NCI-H1048 (cell line): ENCODE results near the gene GRK5.

Source experiments
- DNase-seq: peaks from one replicate; lab custom pipeline; 2025; lab: John Stamatoyannopoulos, UW

Gene GRK5

DNA sequence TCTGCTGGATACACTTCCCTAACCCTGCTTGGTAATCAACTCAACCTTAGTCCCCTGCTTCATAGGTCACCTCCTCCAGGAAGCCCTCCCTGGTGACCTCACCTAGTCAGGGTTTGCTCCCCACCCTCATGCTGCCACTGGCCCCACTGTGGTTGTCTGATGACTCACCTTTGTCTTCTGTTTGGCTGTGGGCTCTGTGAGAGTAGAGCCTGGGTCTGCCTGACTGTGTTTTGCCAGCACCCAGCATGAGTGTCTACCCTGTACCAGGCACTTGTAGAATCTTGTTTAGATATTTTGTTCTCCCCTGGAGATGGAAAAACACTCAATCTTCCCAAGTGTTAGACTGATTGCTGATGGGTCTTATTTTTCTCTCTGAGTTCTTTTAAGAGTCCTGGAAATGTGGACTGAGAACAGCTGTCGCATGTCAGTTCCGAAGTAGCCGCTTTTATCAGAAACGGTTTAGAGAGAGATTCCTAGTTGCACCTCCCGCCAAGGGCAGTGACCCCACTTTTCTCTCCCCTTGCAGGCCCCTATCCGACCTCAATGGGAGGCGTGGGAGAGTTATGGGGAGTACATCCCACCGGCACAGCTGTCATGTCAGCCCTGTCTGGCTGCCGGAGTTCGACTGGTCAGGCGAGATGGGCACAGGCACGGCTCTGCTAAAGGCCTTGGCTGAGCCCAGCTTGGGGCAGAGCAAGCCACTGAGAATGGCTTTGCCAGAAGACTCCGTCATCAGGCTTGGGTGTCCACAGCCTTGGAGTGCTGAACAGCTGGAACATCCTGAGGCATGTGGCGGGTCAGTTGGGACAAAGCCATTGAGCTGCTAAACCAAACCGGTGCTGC, 134.3 kb downstream of the GRK5 start:
- DNase-seq: no peak

DNA sequence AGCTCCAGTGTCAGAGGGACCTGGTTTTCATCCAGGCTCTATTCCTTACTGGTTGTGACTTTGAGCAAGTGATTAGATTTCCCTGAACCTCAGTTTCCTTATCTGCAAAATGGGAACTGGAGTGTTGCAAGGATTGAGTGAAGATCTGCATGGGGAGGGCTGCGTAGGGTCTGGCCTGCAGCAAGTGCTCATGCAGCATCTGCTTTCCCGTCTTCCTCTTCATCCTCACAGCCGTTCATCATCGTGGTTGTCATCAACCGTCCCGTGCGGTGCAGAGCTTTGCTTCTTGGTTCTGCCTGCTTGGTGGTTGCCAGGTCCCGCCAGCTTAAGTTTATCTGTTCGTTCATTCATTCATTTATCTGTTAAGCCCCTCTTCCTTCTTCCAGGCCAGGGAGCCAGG, 135.0 kb downstream of the GRK5 start:
- DNase-seq: no peak

DNA sequence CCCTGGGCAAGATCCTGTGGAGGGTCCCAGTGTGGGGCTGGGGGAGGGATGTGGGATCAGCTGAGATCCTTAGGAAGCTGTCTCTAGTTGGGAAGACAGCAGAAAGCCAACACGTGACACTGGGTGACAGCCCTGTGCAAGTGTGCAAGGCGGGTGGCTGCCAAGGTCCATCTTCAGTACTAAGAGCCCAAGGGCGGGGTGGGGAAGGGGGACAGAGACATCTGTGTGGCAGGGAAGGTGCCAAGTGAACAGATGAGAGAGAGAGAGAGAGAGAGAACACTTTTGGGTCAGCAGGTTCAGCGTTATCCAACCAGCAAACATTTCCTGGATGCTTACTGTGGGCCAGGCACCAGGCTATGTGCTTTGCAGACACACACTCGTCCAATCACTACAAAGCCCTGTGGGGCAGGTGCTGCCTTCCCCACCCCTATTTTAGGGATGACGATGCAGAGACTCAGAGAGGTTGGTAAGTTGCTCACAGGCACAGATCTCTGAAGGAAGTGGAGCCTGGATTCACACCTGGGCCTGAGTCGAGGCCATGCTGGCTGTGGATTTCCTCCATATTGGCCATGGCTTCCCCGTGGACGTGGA, 135.7 kb downstream of the GRK5 start:
- no peak for DNase-seq

DNA sequence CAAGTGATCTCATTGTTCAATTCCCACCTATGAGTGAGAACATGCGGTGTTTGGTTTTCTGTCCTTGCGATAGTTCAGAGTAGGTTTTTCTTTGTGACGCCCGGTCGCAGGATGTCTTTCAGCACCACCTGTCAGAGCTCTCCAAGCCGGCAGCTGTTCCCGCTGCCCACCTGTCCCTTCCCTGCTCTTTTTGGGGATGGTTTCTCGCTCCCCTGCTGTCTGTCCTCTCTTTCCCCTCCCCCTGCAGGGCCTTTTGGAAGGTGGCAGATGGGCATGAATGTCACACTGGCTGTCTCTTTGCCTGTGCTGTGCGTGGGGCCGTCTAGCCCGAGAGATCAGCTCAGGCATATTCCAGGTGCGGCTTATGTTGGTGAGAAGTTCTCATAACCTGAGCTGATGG, 137.0 kb downstream of the GRK5 start:
- no peak for DNase-seq

DNA sequence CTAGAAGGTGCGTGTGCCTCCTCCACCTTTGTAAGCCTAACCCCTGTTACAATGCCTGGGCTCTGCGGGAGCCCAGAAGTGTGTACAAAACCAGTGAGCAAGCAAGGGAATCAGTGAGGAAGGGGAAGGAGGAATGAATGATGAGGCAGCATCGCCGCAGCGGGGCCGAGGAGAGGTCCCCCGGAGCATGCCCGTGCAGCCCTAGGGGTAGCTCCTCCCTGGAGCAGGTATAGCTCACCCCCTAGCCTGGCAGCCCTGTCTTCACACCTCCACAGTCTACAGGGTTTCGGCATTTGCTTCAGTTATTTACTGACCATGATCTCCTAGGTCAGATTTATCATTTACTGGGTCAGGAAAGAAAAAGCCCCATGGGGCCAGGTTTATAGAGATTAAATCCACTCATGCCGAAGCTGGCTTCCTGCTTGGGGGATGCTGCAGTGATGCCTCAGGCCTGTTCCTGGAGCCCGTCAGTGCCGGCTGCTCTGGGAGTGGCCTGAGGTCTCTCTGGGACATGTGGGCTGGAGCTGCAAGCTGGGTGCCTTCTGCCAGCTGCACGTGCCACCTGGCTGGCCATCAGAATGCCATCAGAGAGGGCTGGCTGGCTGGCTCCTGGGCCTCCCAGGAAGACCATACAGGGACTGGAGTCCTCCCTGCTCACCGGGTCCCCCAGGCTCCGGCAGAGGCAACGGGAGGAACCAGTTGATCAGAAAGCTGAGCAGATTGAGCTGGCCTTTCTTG, 138.9 kb downstream of the GRK5 start:
- DNase-seq: no peak

DNA sequence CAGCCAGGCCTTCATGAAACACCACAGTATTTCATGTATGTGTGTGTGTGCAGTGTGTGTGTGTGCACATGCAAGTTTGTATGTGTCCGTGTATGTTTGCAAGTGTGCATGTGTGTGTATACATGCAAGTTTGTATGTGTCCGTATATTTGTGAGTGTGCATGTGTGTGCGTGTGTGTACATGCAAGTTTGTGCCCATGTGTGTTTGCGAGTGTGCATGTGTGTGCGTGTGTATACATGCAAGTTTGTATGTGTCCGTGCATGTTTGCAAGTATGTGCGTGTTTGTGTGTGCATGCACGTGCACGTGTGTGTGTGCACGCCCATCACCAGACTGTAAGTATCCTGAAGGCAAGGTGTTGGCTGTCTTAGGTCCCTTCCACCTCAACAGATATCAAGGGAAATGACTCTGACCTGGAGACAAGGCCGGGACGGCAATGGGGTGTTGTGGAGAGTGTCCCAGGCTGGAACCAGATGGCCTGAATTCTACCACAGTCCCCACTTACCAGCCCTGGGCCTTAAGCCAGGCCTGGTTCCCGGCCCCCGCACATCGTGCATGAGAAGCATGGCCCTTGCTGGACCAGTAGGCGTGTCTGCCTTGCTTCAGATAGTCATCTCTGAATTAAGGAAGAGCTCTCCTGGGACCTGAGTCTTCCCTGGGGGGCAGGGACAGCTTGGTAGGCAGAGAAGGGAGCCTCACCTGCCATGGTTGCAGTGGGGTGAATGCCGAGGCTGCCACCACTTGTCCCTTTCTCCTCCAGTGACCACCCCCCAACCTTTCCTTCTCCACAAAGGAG, 140.0 kb downstream of the GRK5 start:
- no peak for DNase-seq

DNA sequence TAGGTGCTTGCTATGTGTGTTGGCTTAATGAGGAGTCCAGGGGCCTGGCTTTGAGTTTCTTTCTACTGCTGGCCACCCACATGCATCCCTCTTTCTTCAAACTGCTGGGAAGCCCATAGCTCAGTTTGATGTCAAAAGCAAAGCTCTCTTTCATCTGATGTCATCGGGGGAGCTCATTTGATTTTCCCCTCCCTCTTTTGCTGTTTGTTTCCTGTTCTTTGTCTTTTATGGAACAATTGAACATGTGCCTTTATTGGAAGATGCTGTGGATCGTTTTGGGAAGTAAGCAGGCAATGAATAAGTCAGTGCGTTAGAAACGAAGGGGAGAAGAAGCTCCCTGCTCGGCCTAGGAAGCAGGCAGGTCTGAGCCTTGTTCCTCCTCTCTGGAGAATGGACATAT, 140.7 kb downstream of the GRK5 start:
- DNase-seq: no peak

DNA sequence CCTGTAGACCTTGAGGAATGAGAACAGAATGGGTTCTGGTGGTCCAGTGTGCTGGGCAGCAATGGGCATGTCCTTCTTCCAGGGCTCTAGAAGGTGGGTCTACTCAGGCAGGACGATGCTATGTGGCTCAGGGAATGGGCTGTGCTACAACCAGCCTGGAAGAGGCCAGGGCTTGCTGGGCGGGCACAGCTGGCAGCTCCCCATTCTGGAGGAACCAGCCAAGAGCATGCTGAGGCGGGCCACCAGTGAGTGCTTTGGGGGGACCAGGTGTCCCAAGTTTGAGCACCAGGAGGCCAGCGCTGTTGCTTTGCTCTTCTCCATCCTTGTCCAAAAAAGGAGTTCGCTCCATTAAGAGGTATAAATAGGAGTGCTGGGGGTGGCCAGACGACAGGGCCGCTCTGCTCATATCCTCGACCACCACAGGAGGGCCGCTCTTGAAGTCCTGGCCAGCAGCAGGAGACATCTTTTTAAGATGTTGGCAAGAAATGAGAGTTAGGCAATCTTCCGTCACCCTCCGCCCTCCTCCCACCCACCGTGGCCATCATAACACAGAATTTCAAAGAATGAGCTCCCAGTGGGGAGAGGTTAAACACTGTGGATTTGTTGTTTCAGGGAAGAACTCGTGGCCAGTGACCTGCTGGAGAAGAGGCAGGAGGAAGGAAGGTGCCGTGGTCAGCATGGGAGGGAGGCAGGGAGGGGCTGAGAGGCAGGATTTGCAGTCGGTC, 141.3 kb downstream of the GRK5 start:
- no peak for DNase-seq

DNA sequence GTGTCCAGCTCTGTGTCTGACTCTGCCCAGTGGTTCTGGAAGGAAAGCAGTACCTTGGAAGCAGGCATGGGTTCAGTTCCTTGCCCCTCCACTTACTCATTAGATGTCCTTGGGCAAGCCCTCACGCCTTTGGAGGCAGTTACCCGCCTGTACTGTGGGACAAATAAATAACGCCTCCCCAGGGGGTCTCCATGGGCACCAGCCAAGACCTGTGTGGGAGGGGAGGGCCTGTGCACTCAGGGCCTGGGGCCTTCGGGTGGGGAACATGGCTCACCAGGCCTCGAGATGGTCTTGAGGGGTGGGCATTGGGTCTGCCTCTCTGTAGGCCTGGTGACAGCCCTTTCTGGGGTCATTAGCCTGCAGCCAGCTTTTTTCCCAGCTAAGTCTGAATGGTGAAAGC, 142.0 kb downstream of the GRK5 start:
- DNase-seq: no peak

DNA sequence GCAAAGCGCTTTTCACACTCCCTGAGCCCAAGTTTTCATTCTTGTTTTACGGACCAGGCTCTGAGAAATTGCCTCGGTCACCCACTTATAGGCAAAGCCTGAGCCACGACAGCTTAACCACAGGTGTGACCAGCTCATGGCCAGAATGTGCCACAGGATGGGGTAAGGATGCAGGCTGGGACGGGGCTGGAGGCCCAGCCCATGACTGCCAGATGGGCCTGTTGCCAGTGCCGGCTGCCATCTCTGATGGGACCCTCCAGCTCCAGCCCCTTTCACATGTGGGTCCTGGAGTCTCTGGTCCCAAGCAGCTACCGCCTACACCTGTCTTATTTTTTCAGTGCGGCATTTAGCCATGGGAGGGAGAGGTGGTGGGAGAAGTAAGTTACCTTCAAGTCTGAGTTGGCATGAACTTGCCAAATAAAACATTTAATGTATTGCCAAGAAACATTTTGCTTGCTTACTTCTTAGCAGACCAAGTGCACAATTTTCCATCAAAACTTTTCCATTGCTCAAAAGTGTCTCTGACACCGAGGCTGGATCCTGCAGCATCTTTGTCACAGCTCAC, 142.6 kb downstream of the GRK5 start:
- no peak for DNase-seq

DNA sequence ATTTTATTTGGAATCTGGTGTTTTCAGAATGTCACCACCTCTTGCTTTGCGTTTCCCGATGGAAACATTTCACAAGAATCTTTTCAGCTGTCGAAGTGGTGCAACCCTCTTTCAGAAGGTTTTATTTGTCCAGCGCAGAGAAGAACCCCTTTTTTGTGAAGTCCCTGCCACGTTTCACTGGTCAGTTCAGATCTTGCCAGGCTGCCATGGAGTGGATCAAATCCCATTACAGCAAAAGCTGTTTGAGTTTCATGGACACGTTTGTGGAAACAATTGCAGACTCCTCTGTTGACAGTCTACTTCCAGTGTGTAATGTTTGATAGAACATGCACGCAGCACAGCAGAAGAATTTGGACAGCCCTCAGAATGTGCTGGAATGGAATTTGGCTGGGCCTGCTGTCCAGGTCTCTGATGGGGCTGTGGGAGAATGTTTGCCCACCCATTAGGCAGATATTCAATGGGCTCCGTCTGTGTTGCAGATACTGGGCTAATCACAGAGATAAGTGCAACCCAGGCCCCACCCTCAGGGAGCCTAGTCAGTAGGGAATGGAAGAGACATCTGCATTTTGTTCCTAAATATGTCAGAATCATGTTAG, 143.2 kb downstream of the GRK5 start:
- no peak for DNase-seq

DNA sequence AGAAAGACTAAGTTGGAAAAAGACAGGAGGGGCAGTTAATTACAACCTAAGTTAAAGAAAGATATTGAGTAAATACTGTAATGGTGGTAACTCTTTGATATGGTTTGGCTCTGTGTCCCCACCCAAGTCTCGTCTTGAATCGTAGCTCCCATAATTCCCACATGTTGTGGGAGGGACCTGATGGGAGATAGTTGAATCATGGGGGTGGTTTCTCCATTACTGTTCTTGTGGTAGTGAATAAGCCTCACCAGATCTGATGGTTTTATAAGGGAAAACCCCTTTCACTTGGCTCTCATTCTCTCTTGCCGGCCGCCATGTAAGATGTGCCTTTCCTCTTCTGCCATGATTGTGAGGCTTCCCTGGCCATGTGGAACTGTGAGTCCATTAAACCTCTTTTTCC, 143.8 kb downstream of the GRK5 start:
- no peak for DNase-seq

DNA sequence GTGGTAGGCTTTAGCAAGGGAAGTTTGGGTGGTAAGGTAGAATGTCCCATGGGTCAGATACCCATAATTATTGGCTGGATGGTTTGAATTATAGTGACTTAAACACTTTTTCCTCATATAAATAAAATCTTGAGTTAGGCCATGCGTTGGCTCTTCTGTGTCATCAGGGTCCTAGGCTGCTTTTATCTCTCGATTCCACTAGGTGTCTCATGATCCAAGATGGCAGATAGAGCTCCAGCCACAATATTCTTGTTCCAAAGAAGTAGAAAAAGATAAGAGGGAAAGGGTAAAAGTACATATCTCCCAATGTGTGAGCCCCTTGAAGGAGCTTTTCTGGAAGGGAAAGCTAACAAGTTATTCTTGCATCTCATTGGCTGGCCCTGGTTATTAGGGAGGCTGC, 144.7 kb downstream of the GRK5 start:
- no peak for DNase-seq

DNA sequence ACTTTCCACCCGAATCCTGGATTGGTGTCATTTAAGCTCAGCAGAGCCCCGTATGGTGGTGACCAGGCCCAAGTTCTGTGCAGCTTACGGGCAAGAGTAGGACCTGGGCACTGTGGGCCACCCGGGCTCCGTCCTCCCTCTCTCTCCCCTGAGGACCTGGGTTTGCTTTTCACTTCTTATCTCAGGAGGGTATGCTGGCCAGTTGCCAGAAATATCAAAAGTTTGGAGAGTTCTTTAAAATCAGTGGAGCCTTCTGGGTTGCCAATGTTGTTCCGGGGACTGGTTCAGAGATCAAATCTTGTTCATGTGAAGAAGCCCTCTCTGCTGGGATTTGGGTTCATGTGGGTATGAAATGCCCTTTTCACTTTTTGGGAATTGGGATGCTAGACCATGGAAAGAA, 145.4 kb downstream of the GRK5 start:
- no peak for DNase-seq

DNA sequence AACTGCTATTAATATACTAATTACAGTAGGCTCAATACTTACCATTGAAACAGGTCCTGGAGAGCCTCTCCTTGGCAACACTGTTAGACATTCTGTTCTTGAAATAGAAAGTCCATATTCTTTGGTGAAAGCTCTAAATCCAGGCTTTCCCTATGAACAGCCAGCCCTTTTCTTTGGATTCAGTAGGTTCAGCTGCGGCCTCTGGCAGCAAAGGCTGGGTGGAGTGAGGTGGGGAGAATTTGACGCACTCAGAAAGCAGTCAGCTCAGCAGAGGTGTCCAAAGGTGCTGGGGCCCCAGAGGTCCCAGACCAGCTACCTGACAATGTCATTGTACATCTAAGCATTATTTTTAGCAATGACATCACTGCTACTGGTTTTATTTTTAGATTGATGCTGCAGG, 146.1 kb downstream of the GRK5 start:
- no peak for DNase-seq

DNA sequence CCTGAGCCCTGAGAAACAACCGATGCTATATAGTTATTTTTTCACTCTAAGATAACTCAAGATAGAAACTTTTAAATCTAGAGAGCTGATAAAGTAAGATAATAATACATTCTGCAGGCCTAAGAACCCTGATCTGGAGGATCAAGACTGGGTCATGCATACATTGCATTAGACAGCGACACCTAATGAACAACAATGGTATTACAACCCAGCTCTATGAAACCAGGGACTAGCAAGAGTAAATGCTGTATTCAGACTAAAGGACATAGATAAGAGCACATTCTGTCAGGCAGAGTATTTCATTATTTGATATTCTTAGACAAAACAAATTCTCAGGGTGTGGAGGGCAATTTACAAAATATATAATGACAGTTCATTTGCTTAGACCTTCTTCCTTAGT, 148.6 kb downstream of the GRK5 start:
- DNase-seq: no peak

DNA sequence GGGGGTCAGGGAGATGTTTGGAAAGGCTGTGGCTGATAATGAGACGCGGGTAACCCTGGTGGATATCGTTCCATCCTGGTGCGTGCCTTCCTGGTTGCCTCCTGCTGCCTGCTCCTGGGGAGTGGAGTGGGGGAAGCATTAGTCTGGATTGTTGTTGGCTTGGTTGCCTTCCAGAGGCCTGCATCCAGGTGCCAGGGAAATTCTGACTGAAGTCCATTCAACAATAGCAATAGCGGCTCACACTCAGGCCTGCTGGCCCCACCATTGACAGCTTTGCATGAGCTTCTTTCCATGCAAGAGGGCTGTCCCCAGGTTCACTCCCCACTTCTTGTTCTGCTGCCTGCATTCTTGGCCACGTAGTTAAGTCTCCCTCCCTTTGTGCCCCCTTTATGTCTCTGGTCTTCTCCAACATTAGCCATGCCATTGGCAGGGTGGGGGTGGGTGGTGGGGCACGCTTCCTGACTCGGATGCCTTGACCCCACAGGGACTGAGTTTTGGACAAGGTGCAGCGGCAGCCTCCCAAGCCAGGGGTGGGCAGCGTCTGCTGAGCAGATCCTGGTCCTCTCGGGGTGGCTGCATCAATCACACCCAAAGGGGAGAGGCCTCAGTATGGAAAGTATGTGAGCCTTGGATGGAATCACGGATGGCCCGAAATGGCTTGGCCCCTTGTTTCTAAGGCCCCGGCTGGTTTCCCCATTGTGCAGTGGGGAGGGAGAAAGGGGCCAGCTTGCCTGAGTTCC, 150.2 kb downstream of the GRK5 start:
- DNase-seq: no peak

DNA sequence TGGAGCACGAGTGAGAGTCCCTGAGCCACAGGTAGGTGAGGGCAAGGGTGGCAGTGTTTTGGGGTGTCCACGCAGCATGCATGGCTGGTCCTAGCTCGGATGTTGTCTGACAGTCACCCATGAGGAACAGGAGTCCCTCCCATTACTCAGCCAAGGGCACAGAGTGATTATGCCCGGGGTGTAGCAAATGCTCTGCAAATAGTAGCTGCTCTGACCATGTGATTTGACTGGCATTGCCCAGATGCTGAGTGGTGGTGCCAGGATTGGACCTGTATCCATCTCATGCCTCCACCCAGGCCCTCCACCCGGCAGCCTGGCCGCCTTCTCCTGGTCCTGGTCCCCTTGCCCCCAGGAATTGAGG, 150.8 kb downstream of the GRK5 start:
- DNase-seq: no peak

DNA sequence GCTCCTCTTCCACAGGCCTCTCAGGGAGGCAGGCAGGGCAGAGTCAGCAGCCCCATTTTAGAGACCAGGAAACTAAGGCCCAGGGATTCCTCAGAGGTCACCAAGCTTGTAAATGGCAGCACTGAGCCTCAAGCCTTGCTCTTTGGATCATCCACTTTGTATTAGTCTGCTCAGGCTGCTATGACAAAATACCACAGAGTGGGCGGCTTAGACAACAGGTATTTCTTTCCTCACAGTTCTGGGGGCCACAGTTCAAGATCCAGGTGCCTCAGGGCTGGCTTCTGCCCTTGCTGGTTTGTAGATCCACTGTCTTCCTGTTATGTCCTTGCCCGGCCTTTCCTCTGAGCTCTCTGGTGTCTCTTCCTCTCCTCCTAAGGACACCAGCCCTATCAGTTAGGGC, 151.2 kb downstream of the GRK5 start:
- no peak for DNase-seq

DNA sequence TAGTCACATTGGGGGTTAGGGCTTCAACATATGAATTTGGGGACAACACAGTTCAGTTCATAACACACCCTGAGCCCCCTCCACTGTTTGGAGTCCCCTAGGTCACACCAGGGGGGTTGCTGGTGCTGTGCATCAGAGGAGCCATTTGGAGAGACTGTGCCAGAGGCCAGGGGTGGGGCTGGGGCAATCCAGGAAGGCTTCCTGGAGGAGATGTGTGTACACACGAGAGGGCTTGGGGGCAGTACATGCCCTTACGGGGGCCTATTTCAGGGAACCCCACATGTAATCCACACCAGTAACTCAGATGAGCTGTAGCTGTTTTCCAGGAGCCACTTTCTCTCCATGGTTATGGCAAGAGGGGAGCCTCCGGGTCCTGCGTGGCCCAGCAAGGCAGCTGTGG, 151.7 kb downstream of the GRK5 start:
- DNase-seq: no peak
